ENCODE measurements around the gene RAB40B.
"Not testable (repeated sequence)": the region's sequence is repeated elsewhere in the genome, so short reads cannot be mapped to it uniquely, and the experiment has no call there.

RAB40B gene

GRCh38 chr17:82698065-82698973, at the start of gene RAB40B:
Gene RAB40B, minus strand, starts transcription at chr17:82698698. Its CDS starts 102 bp downstream, at chr17:82698596.
- DNase-seq (ENCODE audit: low read depth in 4 of 4, low spot score in 1 of 4), result peak; percentile 92 to 98 (median 96)

- DNase-seq (ENCODE audit: low read depth in 4 of 4, low spot score in 1 of 4), result no peak
These were observed 47.0 kb upstream of the RAB40B start for GRCh38 chr17:82745524-82745923.

- not testable (repeated sequence) for DNase-seq (ENCODE audit: low read depth in 4 of 4, low spot score in 1 of 4)
These were observed 46.2 kb upstream of the RAB40B start for GRCh38 chr17:82744736-82745135.

- DNase-seq (ENCODE audit: low read depth in 4 of 4, low spot score in 1 of 4), result no peak
These were observed 45.1 kb upstream of the RAB40B start for GRCh38 chr17:82743344-82744219.

- DNase-seq (ENCODE audit: low read depth in 4 of 4, low spot score in 1 of 4), result no peak
These were observed 42.6 kb upstream of the RAB40B start for GRCh38 chr17:82740906-82741759.

GRCh38 chr17:82737967-82738877, 39.7 kb upstream of the RAB40B start:
- DNase-seq (ENCODE audit: low read depth in 4 of 4, low spot score in 1 of 4), result no peak

- no peak for DNase-seq (ENCODE audit: low read depth in 4 of 4, low spot score in 1 of 4)
These were observed 38.1 kb upstream of the RAB40B start for GRCh38 chr17:82736511-82737185.

- peak in 1 of 4 experiments; percentile 19 for DNase-seq (ENCODE audit: low read depth in 4 of 4, low spot score in 1 of 4)
These were observed 36.7 kb upstream of the RAB40B start, which contains the start of gene FN3K for GRCh38 chr17:82734987-82735866. Gene FN3K, plus strand, starts transcription at chr17:82735615. Its CDS starts 22 bp downstream, at chr17:82735637.

- no peak for DNase-seq (ENCODE audit: low read depth in 4 of 4, low spot score in 1 of 4)
These were observed 33.7 kb upstream of the RAB40B start for GRCh38 chr17:82732118-82732743.

GRCh38 chr17:82729479-82730260, 31.2 kb upstream of the RAB40B start:
- DNase-seq (ENCODE audit: low read depth in 4 of 4, low spot score in 1 of 4), result no peak

GRCh38 chr17:82726427-82726826, 27.9 kb upstream of the RAB40B start:
- no peak for DNase-seq (ENCODE audit: low read depth in 4 of 4, low spot score in 1 of 4)

- DNase-seq (ENCODE audit: low read depth in 4 of 4, low spot score in 1 of 4), result no peak
These were observed 24.8 kb upstream of the RAB40B start for GRCh38 chr17:82723169-82723807.

- no peak for DNase-seq (ENCODE audit: low read depth in 4 of 4, low spot score in 1 of 4)
These were observed 24.0 kb upstream of the RAB40B start for GRCh38 chr17:82722341-82723013.

GRCh38 chr17:82720204-82720603, 21.7 kb upstream of the RAB40B start:
- DNase-seq (ENCODE audit: low read depth in 4 of 4, low spot score in 1 of 4), result no peak

- no peak for DNase-seq (ENCODE audit: low read depth in 4 of 4, low spot score in 1 of 4)
These were observed 20.6 kb upstream of the RAB40B start for GRCh38 chr17:82718986-82719685.
